Calu3 (cell line): Measurements from ENCODE around the gene PPP1R12C. TPM values are rescaled to one million over a fixed set of nuclear protein-coding genes. Genes with fewer than 3 reads are reported as not detected.

Experiments
- BruUV-seq: library from RNA; stranded (reverse); fragments of 400-500 nt; replicated peaks from 2 replicates; lab custom pipeline; 2021; lab: Mats Ljungman, UMichigan
- CTCF ChIA-PET: fragments of 300-600 bp; sonication (Branson Sonifier 250); formaldehyde crosslinking; loops from one replicate; lab custom pipeline; 2022; ENCODE audit warnings: antibody characterized with exemption; lab: Charles Lee
- DNase-seq: peaks from one replicate; pipeline ENCODE4 v3.0.0; 2022
- H3K27ac Mint-ChIP-seq: one replicate; pipeline ENCODE4 v1.8.0; 2022; ENCODE audit warnings: mixed read lengths; ENCODE audit not compliant: unreplicated experiment
- H3K27me3 Mint-ChIP-seq: one replicate; pipeline ENCODE4 v1.8.0; 2022; ENCODE audit warnings: mixed read lengths; ENCODE audit not compliant: unreplicated experiment
- H3K36me3 Mint-ChIP-seq: one replicate; pipeline ENCODE4 v1.8.0; 2022; ENCODE audit warnings: mild to moderate bottlenecking, moderate library complexity, mixed read lengths; ENCODE audit not compliant: insufficient read depth, unreplicated experiment
- H3K4me1 Mint-ChIP-seq: one replicate; pipeline ENCODE4 v1.8.0; 2022; ENCODE audit warnings: mild to moderate bottlenecking, low read depth, mixed read lengths; ENCODE audit not compliant: unreplicated experiment
- H3K4me3 Mint-ChIP-seq: one replicate; pipeline ENCODE4 v1.8.0; 2022; ENCODE audit warnings: mild to moderate bottlenecking, low read depth, moderate library complexity, mixed read lengths; ENCODE audit not compliant: unreplicated experiment
- H3K9me3 Mint-ChIP-seq: one replicate; pipeline ENCODE4 v1.8.0; 2022; ENCODE audit warnings: low read depth, mixed read lengths; ENCODE audit not compliant: unreplicated experiment
- CTCF ChIP-seq: fragments of 200-600 bp; IDR thresholded peaks from one replicate; pipeline ENCODE4 v1.8.0; 2022; ENCODE audit warnings: antibody characterized with exemption; ENCODE audit not compliant: unreplicated experiment
- intact Hi-C: fragments of 100-400 bp; cut with micrococcal nuclease; formaldehyde crosslinking; loops from one replicate; pipeline ENCODE4 v1.10.0; 2022; ENCODE audit not compliant: unreplicated experiment
- total RNA-seq: library from RNA; stranded (reverse); gene quantifications from 2 replicates; pipeline ENCODE4 v1.2.3, GENCODE V29; 2022

Gene PPP1R12C
- total RNA-seq, 1 experiment from 2014 or later = 151 TPM

GRCh38 chr19:55071913-55072312, 45.5 kb downstream of the PPP1R12C start:
- H3K27ac Mint-ChIP-seq = no peak overlapping the region
- H3K4me3 Mint-ChIP-seq = no peak overlapping the region
- peaks cover 44% of the 10 kb centered on the region for H3K4me1 Mint-ChIP-seq
- intact Hi-C loops = no loop called here
- BruUV-seq = no TSS peak
- H3K36me3 Mint-ChIP-seq = peaks cover 54% of the 10 kb centered on the region
- DNase-seq = no peak
- H3K27me3 Mint-ChIP-seq = peaks cover 7% of the 10 kb centered on the region
- CTCF ChIA-PET = no interaction called here
- TF ChIP-seq CTCF = no peak
- no peaks in the 10 kb centered on the region for H3K9me3 Mint-ChIP-seq

GRCh38 chr19:55071129-55071502, 46.3 kb downstream of the PPP1R12C start:
- TF ChIP-seq CTCF = no peak
- peaks cover 38% of the 10 kb centered on the region for H3K4me1 Mint-ChIP-seq

GRCh38 chr19:55070466-55071128, 46.8 kb downstream of the PPP1R12C start:
- no TSS peak for BruUV-seq
- intact Hi-C loops = no loop called here
- H3K27ac Mint-ChIP-seq = peak overlapping the region; percentile 61
- DNase-seq = no peak
- H3K4me3 Mint-ChIP-seq = peak overlapping the region; percentile 7
- peaks cover 13% of the 10 kb centered on the region for H3K27me3 Mint-ChIP-seq
- H3K4me1 Mint-ChIP-seq = peaks cover 38% of the 10 kb centered on the region
- peaks cover 45% of the 10 kb centered on the region for H3K36me3 Mint-ChIP-seq
- no peaks in the 10 kb centered on the region for H3K9me3 Mint-ChIP-seq
- no peak for TF ChIP-seq CTCF
- CTCF ChIA-PET = no interaction called here

More at GRCh38 chr19:55071129-55071502, 46.3 kb downstream of the PPP1R12C start:
- Mint-ChIP-seq H3K27ac (peak overlapping the region; percentile 61), H3K9me3 (no peaks in the 10 kb centered on the region), H3K36me3 (peaks cover 48% of the 10 kb centered on the region), H3K4me3 (peak overlapping the region; percentile 6), H3K27me3 (peaks cover 13% of the 10 kb centered on the region)
- intact Hi-C loops = no loop called here
- BruUV-seq = no TSS peak
- CTCF ChIA-PET = no interaction called here
- DNase-seq = peak; percentile 94

- peak overlapping the region; percentile 84 for H3K4me3 Mint-ChIP-seq
- TF ChIP-seq CTCF = no peak
- no peaks in the 10 kb centered on the region for H3K9me3 Mint-ChIP-seq
- CTCF ChIA-PET = no interaction called here
- BruUV-seq = no TSS peak
- peaks cover 31% of the 10 kb centered on the region for H3K4me1 Mint-ChIP-seq
- H3K27me3 Mint-ChIP-seq = peaks cover 13% of the 10 kb centered on the region
- H3K36me3 Mint-ChIP-seq = peaks cover 37% of the 10 kb centered on the region
- DNase-seq = no peak
- peak overlapping the region; percentile 95 for H3K27ac Mint-ChIP-seq
- intact Hi-C loops = no loop called here
Observed at GRCh38 chr19:55069865-55070197, 47.6 kb downstream of the PPP1R12C start.
